HG02938 (cell line): ENCODE results near the gene FAM107B.

Source experiments
- ATAC-seq: cut with Tn5 transposase; IDR thresholded peaks from one replicate; pipeline ENCODE4 v1.9.1; 2021; ENCODE audit warnings: mild to moderate bottlenecking, moderate library complexity; ENCODE audit not compliant: unreplicated experiment

The FAM107B gene

GRCh38 chr10:14585287-14586193 is 189.2 kb downstream of the FAM107B start:
- no peak for ATAC-seq

GRCh38 chr10:14584661-14585060 is 190.0 kb downstream of the FAM107B start:
- ATAC-seq: no peak

GRCh38 chr10:14583967-14584366 is 190.7 kb downstream of the FAM107B start:
- no peak for ATAC-seq

GRCh38 chr10:14583252-14583651 is 191.4 kb downstream of the FAM107B start:
- ATAC-seq: peak; percentile 49

GRCh38 chr10:14581553-14582321 is 193.0 kb downstream of the FAM107B start:
- ATAC-seq: no peak

DNA sequence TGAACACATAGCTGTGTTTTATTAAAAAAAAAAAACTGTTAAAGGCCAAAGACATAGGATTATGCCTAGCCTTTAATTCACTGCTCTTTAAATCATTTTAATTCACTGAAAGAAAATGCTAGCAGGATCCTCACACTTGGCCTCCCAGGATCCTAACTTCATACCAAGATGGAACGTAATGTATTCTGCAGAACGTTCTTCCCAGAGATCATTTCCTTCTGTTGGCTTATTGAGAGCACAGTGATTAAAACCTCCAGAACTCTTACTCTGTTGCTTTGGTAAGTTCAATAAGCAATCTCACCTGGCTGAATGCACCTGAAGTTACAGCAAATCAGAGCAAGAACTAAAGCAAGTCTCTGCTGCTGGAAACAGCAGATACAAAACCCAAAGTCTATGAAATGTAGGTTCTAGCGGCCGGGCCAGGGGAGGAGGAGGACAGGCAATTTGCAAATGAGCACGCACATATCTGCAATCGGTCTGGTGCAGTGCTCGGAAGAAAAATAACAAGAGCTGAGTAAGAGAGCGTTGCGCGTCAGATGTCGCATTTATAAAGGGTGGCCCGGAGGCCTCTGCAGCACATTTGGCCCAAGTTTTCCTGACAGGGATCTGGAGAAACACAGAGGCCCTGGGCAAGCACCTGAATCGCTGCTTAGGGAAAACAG is 193.9 kb downstream of the FAM107B start:
- no peak for ATAC-seq

DNA sequence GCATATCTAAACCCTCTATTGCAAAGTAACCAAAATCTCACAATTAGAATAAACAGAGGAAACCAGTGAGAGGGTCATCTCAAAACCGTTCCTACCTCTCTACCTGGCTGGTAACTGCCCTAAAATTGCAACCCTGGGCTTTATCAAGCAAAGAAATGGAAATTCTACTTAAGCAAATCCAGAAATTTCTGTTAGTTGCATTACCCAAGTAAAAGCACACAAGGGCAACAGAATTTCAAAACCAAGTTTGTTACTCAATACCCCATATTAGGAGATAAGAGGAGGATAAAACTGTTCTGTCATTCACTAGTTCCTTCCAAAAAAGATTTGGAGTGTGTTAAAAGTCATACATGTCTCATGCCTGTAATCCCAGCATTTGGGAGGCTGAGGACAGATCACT is 195.3 kb downstream of the FAM107B start:
- no peak for ATAC-seq

- ATAC-seq: no peak
These were observed 196.4 kb downstream of the FAM107B start for GRCh38 chr10:14578060-14578952.

GRCh38 chr10:14574885-14575284 is 199.8 kb downstream of the FAM107B start:
- ATAC-seq: no peak

- ATAC-seq: no peak
These were observed 200.4 kb downstream of the FAM107B start for GRCh38 chr10:14574291-14574690.

- ATAC-seq: no peak
These were observed 200.9 kb downstream of the FAM107B start for GRCh38 chr10:14573666-14574261.

DNA sequence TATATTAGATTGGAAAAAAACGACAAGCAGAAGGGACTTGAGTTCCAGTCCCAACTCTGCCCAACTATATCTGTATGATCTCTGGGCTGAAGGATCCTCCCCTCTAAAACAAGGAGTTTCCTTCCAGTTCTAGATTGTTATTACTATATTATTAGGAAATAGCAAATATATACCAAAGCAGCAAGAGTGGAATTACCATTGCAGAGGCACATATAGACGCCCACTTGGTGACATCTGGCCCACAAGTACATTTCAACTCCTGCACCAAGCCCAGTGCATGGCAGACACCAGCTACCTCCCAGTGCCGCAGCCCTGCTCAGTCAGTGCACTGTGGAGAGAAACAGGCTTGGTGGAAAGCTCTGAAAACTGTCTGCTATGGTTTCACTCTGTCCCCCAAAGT is 201.9 kb downstream of the FAM107B start:
- ATAC-seq: no peak

- peak; percentile 71 for ATAC-seq
These were observed 202.7 kb downstream of the FAM107B start for GRCh38 chr10:14571866-14572507.

GRCh38 chr10:14570800-14571199 is 203.9 kb downstream of the FAM107B start:
- ATAC-seq: no peak

DNA sequence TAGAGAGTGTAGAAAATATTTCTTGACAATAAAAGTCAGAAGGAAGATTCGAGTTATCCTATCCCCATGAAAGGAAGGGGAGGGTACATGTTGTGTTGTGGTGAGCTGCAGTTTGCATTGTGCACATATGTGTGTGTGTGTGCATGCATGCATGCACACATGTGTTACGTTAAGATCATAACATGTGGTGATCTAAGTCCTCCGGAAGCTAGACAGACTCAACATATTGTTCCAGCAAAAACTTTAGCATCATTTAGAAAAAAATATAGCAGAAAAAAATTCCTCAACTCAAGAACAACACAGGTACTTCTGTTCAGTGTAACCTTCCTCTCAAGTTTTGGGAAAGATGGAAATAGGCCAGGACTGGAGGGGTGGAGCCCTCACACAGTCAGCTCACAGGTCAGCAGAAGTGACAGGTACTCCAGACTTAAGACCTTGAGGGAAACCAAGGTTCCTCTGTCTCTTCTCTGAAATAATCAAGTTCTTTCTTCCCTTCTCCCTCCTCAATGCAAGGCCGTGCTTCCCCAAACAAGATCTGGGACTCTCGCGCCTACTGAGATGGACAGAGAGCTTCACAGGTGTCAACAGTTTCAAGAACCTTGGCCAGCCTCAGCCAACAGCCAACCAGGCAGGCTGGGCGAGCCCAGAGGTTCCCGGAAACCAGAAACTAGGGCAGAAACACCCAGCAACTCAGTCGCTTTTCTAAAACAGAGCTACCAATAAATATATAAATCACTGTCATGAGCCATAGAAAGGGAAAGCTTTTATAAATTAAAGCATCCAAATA is 205.2 kb downstream of the FAM107B start:
- no peak for ATAC-seq

DNA sequence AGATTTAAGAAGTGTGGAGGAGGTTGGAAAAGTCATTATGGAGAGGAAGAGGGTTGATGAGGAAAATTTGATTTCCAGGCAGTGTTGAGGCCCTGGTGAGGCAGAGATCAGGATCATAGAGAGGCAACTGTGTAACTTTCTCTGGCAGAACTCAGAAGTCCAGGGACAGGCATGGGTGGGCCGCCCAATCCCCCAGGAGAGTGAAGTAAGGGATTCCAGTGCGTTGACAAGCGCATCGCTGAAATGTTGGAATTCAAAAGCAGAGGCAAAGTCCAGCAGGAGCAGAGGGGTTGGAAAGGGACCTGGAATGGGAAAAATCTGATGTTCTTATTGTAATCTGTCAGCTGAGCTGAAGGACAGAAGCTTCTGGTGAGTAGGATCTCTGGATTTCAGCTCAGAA is 207.3 kb downstream of the FAM107B start:
- no peak for ATAC-seq

DNA sequence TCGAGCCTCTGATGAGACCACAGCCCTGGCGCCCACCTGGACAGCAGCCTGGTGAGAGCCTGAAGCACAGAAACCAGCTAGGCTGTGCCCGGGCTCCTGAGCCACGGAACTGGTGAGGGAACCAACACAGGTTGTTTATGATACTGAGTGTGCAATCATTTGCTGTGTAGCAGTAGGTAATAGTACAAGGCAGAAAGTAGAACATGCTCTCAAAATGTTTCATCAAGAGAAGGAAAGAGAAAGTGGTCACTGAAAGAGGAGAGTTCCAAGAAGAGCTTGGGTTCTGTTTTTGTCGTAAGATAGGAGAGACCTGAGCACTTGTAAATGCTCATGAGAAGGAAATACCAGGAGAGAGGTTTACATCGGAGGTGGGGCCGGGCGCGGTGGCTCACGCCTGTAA is 208.2 kb downstream of the FAM107B start:
- no peak for ATAC-seq

DNA sequence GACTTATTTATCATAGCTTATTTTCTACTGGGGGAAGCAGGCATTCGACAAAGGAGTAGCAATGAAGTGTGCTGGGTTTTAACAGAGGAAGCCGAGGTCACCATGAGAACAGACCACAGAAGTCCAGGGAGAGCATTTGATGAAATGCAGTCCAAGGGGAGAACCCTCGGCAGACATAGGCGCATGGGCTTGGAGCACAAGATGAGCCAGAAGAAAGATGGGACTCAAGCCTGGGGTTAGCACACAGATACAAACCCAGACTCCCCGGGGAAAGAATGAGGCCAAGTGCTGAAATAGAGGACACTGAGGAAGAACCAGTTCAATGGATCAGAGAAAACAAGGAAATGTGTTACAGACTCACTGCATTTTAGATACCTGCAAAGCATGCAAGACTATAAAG is 209.5 kb downstream of the FAM107B start:
- no peak for ATAC-seq

DNA sequence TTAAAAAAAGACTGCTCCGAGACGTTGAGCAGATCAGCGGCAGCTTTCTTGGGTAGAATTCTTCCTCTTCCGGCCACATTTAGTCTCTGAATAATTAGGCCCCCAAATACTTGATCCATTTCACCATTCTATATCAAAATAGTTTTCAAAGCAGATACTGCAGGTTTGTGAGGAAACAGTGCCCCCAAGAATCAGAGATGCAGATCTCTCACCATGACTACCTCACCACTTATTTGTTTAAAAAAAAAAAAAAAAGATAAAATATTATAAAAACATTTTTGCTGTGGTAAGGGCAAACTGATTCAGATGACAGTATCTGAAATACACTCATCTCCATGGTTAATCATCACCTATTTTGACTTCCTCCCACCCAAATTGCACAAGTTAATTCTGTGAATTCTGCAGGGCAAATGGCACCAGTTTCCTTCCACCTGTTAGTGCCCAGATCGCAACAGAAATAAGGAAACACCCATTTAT is 210.4 kb downstream of the FAM107B start:
- ATAC-seq: no peak
